DND-41 (cell line): Measurements from ENCODE around the gene LRRC8E.
A peak's percentile ranks its signal among the peaks of the same experiment; 100 is the strongest.

Source experiments
- CTCF ChIP-seq: IDR thresholded peaks from 2 replicates; pipeline ENCODE4 v1.5.1; 2012; ENCODE audit warnings: borderline replicate concordance, low read length, moderate library complexity, mild to moderate bottlenecking; ENCODE audit not compliant: poor library complexity, severe bottlenecking; ENCODE audit errors: extremely low read depth
- EZH2 ChIP-seq: IDR thresholded peaks from 3 replicates; pipeline ENCODE4 v1.6.1; 2012; ENCODE audit warnings: borderline replicate concordance, low read depth, mild to moderate bottlenecking, moderate library complexity, low read length, inconsistent platforms; ENCODE audit not compliant: severe bottlenecking

- peak; percentile 4 for TF ChIP-seq CTCF
- no peak for TF ChIP-seq EZH2
These were observed 31.6 kb downstream of the LRRC8E start, which contains the start of gene SNAPC2 for GRCh38 chr19:7919610-7920518.
